ENCODE data around the gene KCNK4. TPM values are rescaled to one million over a fixed set of nuclear protein-coding genes. Genes with fewer than 3 reads are reported as not detected.
"Not testable (repeated sequence)": the region's sequence is repeated elsewhere in the genome, so short reads cannot be mapped to it uniquely, and the experiment has no call there.

KCNK4 gene
- polyA plus RNA-seq, 3 donors = 0.11 TPM; not detected in 2

DNA sequence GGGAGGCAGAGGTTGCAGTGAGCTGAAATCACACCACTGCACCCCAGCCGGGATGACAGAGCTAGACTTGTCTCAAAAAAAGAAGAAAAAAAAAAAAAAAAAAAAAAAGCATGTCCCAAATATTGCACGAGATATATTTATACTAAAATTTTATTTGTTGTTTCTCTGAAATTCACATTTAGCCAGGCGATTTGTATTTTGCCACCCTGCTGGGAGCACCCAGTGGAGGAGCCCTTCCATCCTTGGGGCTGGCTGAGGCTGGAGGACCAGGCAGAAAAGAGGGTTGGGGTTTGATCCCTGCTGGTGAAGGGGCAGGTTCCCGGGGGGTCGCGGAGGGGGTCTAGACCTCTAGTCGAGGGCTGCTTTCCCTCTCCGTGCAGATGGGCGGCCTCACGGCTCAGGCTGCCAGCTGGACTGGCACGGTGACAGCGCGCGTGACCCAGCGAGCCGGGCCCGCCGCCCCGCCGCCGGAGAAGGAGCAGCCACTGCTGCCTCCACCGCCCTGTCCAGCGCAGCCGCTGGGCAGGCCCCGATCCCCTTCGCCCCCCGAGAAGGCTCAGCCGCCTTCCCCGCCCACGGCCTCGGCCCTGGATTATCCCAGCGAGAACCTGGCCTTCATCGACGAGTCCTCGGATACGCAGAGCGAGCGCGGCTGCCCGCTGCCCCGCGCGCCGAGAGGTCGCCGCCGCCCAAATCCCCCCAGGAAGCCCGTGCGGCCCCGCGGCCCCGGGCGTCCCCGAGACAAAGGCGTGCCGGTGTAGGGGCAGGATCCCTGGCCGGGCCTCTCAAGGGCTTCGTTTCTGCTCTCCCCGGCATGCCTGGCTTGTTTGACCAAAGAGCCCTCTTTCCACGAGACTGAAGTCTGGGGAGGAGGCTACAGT is 8.1 kb downstream of the KCNK4 start:
- DNase-seq (ENCODE audit: extremely low read depth in 1 of 11, low read depth in 9 of 11, low spot score in 4 of 11) = no peak

DNA sequence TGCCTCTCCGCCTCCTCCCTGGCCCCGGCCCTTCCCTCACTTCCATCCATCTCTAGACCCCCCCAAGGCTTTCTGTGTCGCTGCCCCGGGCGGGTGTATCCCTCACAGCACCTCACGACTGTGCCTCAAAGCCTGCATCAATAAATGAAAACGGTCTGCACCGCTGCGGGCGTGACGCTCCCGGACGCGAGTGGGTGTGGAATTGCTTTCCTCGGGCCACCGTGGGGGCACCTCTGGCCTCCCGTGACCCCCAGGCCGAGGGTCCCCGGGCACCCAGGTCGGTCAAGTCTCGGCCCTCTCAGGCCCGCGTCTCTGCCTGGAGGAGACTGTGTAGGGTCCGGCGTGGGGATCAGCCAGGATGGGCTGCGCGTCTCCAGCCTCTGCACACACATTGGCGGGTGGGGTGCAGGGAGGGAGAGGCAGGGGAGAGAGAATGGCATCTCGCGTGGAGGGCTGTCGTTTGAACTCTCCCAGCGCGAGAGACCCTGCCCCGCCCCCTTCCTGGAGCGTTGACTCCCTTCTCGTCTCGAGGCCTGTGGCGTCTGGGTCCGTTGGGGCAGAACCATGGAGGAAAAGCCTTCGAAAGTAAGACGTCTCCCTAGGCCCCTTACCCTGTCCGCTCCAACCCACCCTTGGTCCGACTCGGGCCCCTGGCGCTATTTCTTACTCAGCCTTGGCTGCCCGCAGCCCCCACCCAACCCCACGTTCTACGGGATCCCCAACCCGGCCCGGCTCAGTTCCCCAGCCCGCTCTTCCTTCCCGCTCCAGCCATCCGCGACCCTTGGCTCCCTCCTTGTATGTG is 8.9 kb downstream of the KCNK4 start, which contains the start of gene CATSPERZ:
CATSPERZ (plus strand) TSS at position 512 of the 802 bp plus-strand sequence; CDS start at position 565, 53 bp downstream.
- no peak for DNase-seq (ENCODE audit: extremely low read depth in 1 of 11, low read depth in 9 of 11, low spot score in 4 of 11)

DNA sequence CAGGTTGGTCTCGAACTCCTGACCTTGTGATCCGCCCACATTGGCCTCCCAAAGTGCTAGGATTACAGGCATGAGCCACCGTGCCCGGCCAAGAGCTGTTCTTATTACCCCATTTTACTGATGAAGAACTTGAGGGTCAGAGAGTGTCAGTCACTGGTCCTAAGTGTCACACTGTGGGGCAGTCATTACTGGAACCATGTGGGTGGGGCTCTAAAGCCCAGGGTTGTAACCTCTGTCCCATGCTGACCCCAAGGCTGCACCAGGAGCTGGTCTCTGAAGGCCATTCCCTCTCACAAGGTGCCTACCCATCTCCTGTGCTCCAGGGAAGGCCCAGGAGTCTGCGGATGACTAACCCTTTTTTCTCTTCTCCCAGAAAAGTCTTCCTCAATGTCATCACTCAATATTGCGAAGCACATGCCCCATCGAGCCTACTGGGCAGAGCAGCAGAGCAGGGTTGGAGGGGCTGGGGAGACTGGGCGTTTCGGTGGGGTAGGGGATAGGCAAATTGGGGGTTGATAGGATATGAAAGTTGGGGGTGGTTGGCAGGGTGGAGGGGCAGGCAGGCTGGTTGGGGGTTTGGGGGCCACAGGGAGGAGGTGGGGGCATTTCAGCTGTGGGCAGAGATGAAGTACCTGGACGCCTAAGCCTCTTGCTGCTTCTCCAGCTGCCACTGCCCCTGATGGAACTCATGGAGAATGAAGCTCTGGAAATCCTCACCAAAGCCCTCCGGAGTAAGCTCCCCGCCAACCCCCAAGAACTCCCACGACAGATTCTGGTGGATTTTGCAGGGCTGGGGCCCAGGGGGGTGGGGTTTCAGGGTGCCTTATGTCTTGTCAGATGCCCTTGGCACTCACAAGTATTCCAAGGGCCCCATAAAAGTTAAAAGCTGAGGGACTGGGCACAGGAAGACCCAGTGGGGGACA is 12.3 kb downstream of the KCNK4 start:
- no peak for DNase-seq (ENCODE audit: extremely low read depth in 1 of 11, low read depth in 9 of 11, low spot score in 4 of 11)

DNA sequence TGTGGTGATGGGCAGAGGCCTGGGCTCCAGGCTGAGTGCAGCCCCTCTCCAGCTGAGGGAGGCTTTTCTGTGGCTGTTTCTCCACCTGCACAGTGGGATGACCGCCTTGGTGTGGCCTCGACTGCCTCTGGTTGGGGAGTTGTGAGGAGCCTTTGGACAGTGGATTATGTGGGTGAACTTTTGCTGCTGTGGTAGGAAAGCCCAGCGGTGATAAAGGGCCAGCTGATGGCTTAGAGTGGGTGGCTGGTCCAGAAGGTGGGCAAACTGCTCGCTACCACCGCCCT is 12.9 kb downstream of the KCNK4 start:
- no peak for DNase-seq (ENCODE audit: extremely low read depth in 1 of 11, low read depth in 9 of 11, low spot score in 4 of 11)

DNA sequence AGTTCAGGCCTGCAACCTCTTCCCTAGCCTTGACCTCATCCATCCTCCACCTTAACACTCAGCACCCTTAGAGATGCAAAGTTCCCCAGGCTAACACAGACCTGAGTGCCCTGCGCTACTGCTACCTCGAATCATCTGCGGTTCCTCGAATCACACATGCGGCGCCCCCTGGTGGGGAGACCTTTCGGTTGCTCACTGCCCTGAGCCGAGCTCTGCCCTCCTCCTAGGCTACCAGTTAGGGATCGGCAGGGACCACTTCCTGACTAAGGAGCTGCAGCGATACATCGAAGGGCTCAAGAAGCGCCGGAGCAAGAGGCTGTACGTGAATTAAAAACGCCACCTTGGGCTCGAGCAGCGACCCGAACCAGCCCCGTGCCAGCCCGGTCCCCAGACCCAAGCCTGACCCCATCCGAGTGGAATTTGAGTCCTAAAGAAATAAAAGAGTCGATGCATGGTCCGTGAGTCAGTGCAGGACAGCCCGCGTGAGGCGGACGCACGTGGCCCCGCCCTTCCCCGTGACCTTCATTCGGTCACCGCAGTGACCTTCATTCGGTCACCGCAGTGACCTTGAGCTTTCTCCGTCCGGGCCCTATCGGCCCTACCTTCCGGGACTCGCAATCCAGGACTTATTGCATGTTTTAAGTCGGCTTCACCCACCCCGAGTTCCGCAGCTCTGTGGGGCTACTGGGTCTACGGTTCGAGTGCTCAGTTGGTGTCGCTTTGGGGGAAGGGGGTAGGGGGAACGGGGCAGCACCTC is 13.4 kb downstream of the KCNK4 start:
- DNase-seq (ENCODE audit: extremely low read depth in 1 of 11, low read depth in 9 of 11, low spot score in 4 of 11) = peak in 9 of 11 donors; percentile 71 to 86 (median 82)

DNA sequence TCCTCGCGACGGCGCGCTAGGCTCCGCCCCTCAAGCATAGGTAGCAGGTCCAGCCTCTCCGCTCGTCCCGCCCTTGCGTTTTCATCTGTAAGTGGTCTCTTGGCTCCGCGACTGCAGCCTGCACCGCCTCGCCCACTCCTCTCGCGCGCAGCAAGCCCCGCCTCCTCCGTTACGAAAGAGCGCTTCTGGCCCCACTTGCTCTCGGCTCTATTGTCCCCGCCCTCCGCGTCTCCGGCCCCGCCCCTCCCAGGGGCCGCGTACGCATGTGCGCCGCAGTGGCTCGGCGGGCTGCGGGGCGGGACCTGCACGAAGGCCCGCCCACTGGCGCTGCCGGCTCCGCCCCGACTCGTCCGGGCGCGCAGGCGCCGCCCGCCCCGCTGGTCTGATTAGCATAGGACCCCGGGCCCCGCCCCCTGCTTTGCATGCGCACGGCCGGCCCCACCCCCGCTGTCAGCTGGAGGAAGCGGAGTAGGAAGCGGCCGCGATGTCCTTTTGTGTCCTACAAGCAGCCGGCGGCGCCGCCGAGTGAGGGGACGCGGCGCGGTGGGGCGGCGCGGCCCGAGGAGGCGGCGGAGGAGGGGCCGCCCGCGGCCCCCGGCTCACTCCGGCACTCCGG is 14.1 kb downstream of the KCNK4 start, which contains the start of gene ESRRA:
ESRRA (plus strand) TSS at position 450 of the 616 bp plus-strand sequence. CDS start 1,656 bp downstream, outside the sequence.
- peak; percentile 91 to 99 (median 96) for DNase-seq (ENCODE audit: extremely low read depth in 1 of 11, low read depth in 9 of 11, low spot score in 4 of 11)

DNA sequence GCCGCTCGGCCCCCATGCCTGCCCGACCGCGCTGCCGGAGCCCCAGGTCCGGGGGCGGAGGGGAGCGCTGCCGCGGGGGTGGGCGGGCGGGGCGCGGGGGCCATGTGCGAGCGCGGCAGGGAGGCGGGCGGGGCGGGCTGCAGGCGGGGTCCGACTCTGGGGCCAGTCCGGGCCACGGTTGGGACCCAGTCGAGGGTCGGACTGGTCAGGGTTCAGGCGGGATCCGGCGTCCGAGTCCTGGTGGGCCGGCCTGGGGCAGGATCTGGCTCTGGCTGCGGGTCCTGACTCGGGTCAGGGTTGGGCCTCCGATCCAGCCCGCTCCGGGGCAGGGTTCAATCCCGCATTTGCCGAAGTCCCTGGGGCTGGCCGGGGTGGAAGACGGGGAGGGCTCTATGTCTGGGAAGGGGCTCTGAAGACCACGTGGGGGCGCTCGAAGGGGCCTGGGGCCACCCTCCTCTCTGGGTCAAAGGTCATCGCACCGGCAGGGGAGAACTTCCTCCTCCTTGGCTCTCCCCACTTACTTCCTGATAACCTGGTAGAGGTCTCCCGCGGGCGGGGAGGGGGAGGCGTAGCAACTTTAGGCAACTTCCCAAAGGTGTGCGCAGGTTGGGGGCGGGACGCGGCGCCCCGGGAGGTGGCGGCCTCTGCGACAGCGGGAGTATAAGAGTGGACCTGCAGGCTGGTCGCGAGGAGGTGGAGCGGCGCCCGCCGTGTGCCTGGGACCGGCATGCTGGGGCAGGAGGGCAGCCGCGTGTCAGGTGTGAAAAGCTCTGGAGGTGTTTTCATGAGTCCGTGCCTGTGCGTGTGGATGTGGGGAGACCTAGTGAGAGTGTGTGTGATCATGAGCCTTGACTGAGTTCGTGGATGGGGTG is 14.8 kb downstream of the KCNK4 start:
- no peak for DNase-seq (ENCODE audit: extremely low read depth in 1 of 11, low read depth in 9 of 11, low spot score in 4 of 11)

DNA sequence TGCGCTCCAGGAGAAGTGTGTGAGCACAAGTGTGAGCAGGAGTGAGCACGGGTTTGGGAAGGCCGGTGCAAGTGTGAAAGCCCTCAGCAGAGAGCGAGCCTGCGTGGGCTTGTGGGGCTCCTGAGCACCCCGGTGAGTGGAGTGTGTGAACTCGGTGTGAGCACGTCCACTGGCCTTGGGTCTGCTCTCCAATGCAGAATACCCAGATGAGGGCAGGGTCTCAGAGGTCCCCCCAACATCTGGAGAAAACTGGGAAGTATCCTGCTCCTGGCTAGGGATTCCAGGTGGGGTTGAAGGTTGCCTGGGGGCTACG is 15.4 kb downstream of the KCNK4 start:
- no peak for DNase-seq (ENCODE audit: extremely low read depth in 1 of 11, low read depth in 9 of 11, low spot score in 4 of 11)

DNA sequence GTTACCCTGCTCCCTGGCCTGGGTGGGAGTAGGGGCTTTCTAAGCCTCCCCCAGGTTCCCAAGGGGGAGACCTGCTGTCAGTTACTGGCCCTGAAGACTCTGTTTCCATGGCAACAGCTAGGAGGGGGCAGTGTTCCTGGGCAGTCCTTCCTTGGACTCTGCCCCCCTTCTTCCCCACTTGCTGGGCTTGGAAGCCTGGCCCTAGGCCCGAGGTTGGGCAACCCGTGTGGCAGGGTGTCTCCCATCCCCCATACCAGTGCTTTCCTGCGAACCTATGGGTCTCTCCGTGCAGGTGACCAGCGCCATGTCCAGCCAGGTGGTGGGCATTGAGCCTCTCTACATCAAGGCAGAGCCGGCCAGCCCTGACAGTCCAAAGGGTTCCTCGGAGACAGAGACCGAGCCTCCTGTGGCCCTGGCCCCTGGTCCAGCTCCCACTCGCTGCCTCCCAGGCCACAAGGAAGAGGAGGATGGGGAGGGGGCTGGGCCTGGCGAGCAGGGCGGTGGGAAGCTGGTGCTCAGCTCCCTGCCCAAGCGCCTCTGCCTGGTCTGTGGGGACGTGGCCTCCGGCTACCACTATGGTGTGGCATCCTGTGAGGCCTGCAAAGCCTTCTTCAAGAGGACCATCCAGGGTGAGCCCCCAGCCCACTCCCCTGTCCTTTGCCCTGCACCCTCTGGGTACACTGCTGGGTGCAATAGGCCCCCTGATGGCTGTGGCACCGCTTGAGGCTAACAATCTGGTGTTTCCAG is 15.9 kb downstream of the KCNK4 start:
- no peak for DNase-seq (ENCODE audit: extremely low read depth in 1 of 11, low read depth in 9 of 11, low spot score in 4 of 11)

DNA sequence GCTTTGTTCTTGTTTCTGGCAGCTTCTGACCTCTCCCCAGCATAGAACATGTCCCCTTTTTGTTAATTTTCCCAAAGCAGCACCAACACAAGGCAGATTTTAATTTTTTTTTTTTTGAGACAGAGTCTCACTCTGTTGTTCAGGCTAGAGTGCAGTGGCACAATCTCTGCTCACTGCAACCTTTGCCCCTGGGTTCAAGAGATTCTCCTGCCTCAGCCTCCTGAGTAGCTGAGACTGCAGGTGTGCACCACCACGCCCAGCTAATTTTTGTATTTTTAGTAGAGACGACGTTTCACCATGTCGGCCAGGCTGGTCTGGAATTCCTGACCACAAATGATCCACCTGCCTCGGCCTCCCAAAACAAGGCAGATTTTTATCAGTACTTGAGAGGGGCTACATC is 16.7 kb downstream of the KCNK4 start:
- DNase-seq (ENCODE audit: extremely low read depth in 1 of 11, low read depth in 9 of 11, low spot score in 4 of 11) = not testable (repeated sequence)

DNA sequence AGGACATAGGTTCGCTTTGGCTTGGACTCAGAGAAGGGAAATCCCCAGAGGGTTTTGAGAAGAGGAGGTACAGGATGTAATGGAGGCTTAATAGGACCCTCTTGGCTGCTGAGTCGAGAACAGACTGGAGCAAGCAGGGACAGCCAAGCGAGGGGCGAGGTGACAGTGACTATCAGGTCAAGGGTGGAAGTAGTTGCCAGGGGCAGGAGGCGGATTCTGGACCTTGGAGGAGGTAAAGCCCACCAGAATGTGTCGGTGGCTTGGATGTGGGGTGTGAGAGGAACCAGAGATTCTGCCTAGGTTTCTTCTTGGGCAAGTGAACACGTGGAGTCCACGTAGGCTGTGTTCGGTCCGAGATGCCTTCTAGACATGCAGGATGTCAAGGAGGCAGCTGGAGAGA is 21.8 kb downstream of the KCNK4 start:
- DNase-seq (ENCODE audit: extremely low read depth in 1 of 11, low read depth in 9 of 11, low spot score in 4 of 11) = no peak

DNA sequence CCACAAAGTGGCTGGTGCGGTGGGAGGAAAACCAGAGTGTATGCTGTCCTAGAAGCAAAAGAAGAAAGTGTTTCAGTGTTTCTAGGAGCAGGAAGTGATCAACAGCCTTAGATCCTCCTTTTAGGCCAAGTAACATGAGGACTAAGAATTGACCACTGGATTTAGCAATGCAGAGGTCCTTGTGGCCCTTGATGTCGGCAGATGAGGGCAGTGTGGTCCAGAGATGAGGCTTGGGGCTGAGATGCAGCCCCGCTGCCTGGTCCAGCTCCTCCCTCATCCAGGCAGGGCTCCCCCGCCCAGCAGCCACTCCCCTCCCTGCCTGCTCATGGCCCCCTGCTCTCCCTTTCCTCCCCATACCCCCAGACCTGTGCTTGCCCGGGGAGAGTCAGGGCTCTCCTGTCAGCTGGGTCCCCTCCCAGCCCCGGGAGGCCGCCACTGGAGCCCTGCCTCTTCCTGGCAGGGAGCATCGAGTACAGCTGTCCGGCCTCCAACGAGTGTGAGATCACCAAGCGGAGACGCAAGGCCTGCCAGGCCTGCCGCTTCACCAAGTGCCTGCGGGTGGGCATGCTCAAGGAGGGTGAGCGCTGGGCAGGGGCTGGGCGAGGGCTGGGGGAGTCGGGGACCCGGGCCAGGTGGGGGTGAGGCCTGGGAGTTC is 22.5 kb downstream of the KCNK4 start:
- DNase-seq (ENCODE audit: extremely low read depth in 1 of 11, low read depth in 9 of 11, low spot score in 4 of 11) = no peak

DNA sequence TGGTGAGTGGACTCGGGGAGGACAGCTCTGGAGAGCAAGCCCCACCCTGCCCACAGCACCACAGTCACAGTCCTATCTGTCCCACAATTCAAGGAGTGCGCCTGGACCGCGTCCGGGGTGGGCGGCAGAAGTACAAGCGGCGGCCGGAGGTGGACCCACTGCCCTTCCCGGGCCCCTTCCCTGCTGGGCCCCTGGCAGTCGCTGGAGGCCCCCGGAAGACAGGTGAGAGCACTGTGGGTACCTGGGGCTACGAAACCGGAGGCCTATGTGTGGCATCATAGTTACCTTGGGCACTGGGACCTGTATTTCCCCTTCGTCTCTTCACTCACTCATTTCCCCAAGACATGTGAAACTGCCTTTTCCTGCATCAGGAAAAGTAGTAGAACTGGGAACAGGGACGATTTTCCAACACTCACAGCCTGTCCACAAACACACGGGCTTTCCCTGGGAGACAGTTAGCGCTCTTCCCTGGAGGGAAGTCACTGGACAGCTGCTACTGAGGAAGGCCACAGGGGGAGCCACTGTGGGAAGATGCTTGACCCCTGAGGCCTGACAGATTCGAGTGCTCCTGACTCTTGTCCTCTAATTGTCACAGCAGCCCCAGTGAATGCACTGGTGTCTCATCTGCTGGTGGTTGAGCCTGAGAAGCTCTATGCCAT is 23.2 kb downstream of the KCNK4 start:
- no peak for DNase-seq (ENCODE audit: extremely low read depth in 1 of 11, low read depth in 9 of 11, low spot score in 4 of 11)

DNA sequence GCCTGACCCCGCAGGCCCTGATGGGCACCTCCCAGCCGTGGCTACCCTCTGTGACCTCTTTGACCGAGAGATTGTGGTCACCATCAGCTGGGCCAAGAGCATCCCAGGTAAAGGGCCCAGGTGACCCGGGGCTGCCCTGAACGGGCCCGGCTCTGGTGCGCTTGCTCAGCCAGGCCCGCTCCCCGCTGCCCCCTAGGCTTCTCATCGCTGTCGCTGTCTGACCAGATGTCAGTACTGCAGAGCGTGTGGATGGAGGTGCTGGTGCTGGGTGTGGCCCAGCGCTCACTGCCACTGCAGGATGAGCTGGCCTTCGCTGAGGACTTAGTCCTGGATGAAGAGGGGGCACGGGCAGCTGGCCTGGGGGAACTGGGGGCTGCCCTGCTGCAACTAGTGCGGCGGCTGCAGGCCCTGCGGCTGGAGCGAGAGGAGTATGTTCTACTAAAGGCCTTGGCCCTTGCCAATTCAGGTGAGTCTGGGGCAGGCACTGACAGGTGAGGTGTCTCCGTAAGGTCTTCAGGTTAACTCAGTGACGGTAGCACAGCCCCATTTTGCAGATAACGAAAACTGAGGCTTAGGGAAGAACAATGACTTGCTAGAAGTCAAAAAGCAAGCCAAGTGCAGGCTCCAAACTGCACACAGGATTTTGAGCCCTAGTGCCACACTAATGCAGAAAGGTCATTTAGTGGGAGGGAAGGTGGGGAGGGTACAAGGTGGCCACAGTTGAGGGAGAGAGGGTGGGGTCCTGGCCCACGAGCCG is 23.9 kb downstream of the KCNK4 start:
- DNase-seq (ENCODE audit: extremely low read depth in 1 of 11, low read depth in 9 of 11, low spot score in 4 of 11) = no peak

Measured in renal cortex interstitium (tissue), 11 donors.